K562 (cell line): ENCODE results near the gene C1orf167. TPM values are rescaled to one million over a fixed set of nuclear protein-coding genes. Genes with fewer than 3 reads are reported as not detected.

ENCODE experiments used
- CAMTA2 ChIP-seq: fragments of 250-450 bp; sonication (Bioruptor Pico); conservative IDR thresholded peaks from 2 replicates; pipeline ENCODE4 v1.5.1; 2022
- EHMT2 ChIP-seq: fragments of 450-650 bp; IDR thresholded peaks from 2 replicates; pipeline ENCODE4 v1.6.1; 2018; ENCODE audit warnings: antibody characterized with exemption
- HNRNPH1 ChIP-seq: fragments of 200-400 bp; formaldehyde crosslinking; optimal IDR thresholded peaks from 2 replicates; pipeline ENCODE3; 2017; ENCODE audit warnings: low read depth, mild to moderate bottlenecking, low read length, moderate library complexity
- MEF2D ChIP-seq: conservative IDR thresholded peaks from 2 replicates; pipeline ENCODE4 v1.6.1; 2016; ENCODE audit warnings: low read depth, missing genetic modification characterization, missing compliant biosample characterization
- NR2F6 ChIP-seq: fragments of 450-650 bp; formaldehyde crosslinking; IDR thresholded peaks from 2 replicates; pipeline ENCODE4 v1.4.0; 2020; ENCODE audit warnings: mild to moderate bottlenecking
- POLR2AphosphoS2 ChIP-seq: IDR thresholded peaks from 2 replicates; pipeline ENCODE4 v1.6.1; 2012; ENCODE audit warnings: low read length, improper control_type of control experiment
- RBM14 ChIP-seq: fragments of 200-400 bp; formaldehyde crosslinking; IDR thresholded peaks from 2 replicates; pipeline ENCODE4 v1.6.1; 2018; ENCODE audit warnings: low read depth, mild to moderate bottlenecking, low read length, moderate library complexity, borderline replicate concordance; ENCODE audit not compliant: insufficient read depth
- SUPT5H ChIP-seq: fragments of 450-650 bp; IDR thresholded peaks from 2 replicates; pipeline ENCODE4 v1.6.1; 2016
- TFAM ChIP-seq: fragments of 250-450 bp; sonication (Bioruptor Pico); conservative IDR thresholded peaks from 2 replicates; pipeline ENCODE4 v1.5.0; 2021; ENCODE audit warnings: mild to moderate bottlenecking, moderate library complexity
- U2AF2 ChIP-seq: fragments of 200-400 bp; formaldehyde crosslinking; optimal IDR thresholded peaks from 2 replicates; pipeline ENCODE3; 2017; ENCODE audit warnings: low read depth, mild to moderate bottlenecking, low read length
- ZNF41 ChIP-seq: fragments of 250-450 bp; sonication (Bioruptor Pico); conservative IDR thresholded peaks from 2 replicates; pipeline ENCODE4 v1.4.0; 2020; ENCODE audit warnings: mild to moderate bottlenecking
- polyA plus RNA-seq, 8 experiments: library from polyadenylated mRNA; depleted of rRNA in 4 of 8; stranded (reverse) in 5 of 8; unstranded in 3 of 8; fragments of >200 nt; fragmentation: Nextera tagmentation in 2 of 8; fragmentation: Illumina TruSeq in 1 of 8; extraction: Ambion mirVana in 2 of 8; extraction: Trizol in 1 of 8; gene quantifications; 2 replicates each; pipeline versions ENCODE4 v1.2.1 to v1.2.3, GENCODE V29; 2011 to 2014; ENCODE audit warnings: inconsistent platforms in 1 of 8, missing spikeins in 1 of 8
- total RNA-seq, 7 experiments: library from RNA; depleted of rRNA in 6 of 7; stranded (reverse); fragments of >200 nt in 6 of 7; fragmentation: Illumina TruSeq in 2 of 7; extraction: Trizol in 2 of 7; gene quantifications; 2 replicates each; pipeline versions ENCODE4 v1.2.1 to v1.2.3, GENCODE V29; 2011 to 2021; ENCODE audit warnings: low replicate concordance in 1 of 7
- TF ChIP-seq, protein P1 (sequence below): sonication (generic); formaldehyde crosslinking; IDR thresholded peaks from 2 replicates; pipeline ENCODE4 v1.8.1; 2023; ENCODE audit warnings: mild to moderate bottlenecking, missing genetic modification reagents
- TF ChIP-seq, protein P2 (sequence below): IDR thresholded peaks from 3 replicates; pipeline ENCODE4 v1.6.1; 2011; ENCODE audit warnings: borderline replicate concordance, mild to moderate bottlenecking; ENCODE audit not compliant: insufficient read length, insufficient read depth
- TF ChIP-seq, protein P3 (sequence below): fragments of 250-450 bp; sonication (Bioruptor Pico); IDR thresholded peaks from 2 replicates; pipeline ENCODE4 v1.8.0; 2021; ENCODE audit warnings: moderate library complexity, mild to moderate bottlenecking, inconsistent platforms
- TF ChIP-seq, protein P4 (sequence below), 2 experiments: fragments of 450-650 bp; formaldehyde crosslinking in 1 of 2; IDR thresholded peaks; 2 replicates each; pipeline versions ENCODE4 v1.4.0 to v1.6.1; 2014 to 2020; ENCODE audit warnings: mild to moderate bottlenecking in 2 of 2, borderline replicate concordance in 1 of 2, low read depth in 1 of 2

The C1orf167 gene
- total and polyA plus RNA-seq, 9 of the 15 experiments (the other 6 are each of a cell fraction or from before 2014, with no cell fraction given) = 0.22 to 0.86 (median 0.31) TPM; not detected in 2

DNA sequence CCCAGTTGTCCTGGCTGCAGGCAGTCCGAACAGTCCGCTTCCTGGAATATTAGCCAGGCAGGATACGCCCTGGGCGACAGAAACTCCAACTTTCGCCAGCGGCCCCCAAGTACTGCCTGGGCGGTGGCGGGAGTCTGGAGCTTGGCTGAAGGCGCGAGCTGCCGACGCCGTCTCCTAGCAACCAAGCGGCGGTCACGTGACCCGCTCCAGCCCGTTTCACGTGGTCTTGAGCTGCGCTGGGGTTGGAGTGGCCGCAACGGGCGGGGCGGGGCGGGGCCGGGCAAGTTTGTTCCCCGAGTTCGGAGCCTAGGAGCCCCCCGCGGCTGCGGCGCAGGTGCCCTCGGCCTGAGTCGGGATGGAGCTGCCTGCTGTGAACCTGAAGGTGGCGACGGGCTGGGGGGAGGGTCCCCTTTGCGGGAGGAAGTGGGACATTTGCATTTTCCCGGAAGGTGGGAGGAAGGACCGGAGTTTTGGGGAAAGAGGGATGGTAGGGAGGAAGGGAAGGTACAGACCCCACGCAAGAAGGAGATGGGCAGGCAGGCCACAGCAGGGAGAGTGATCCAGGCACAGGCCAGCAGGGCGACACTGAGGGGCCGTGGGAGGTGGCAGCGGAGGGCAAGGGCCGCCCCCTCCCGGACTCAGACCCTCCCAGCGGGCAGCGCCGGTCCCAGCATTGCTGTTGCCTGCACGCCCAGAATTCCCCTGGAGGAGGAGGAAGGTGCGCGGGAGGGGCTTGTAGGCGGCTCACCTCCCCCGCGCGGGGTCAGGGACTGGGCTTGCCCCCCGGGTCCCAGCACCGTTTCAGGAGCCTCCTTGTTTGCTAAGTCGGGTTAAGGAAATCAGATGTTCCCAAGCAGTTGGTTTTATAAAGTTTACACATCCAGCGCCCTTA lies 25.9 kb upstream of the C1orf167 start, which contains the start of gene AGTRAP (continued):
- TF ChIP-seq, protein P1, sequence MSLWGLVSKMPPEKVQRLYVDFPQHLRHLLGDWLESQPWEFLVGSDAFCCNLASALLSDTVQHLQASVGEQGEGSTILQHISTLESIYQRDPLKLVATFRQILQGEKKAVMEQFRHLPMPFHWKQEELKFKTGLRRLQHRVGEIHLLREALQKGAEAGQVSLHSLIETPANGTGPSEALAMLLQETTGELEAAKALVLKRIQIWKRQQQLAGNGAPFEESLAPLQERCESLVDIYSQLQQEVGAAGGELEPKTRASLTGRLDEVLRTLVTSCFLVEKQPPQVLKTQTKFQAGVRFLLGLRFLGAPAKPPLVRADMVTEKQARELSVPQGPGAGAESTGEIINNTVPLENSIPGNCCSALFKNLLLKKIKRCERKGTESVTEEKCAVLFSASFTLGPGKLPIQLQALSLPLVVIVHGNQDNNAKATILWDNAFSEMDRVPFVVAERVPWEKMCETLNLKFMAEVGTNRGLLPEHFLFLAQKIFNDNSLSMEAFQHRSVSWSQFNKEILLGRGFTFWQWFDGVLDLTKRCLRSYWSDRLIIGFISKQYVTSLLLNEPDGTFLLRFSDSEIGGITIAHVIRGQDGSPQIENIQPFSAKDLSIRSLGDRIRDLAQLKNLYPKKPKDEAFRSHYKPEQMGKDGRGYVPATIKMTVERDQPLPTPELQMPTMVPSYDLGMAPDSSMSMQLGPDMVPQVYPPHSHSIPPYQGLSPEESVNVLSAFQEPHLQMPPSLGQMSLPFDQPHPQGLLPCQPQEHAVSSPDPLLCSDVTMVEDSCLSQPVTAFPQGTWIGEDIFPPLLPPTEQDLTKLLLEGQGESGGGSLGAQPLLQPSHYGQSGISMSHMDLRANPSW (CRISPR knock-in tag) = no peak
- no peak for TF ChIP-seq EHMT2
- TF ChIP-seq, protein P2, sequence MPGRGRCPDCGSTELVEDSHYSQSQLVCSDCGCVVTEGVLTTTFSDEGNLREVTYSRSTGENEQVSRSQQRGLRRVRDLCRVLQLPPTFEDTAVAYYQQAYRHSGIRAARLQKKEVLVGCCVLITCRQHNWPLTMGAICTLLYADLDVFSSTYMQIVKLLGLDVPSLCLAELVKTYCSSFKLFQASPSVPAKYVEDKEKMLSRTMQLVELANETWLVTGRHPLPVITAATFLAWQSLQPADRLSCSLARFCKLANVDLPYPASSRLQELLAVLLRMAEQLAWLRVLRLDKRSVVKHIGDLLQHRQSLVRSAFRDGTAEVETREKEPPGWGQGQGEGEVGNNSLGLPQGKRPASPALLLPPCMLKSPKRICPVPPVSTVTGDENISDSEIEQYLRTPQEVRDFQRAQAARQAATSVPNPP = no peak
- TF ChIP-seq, protein P3, sequence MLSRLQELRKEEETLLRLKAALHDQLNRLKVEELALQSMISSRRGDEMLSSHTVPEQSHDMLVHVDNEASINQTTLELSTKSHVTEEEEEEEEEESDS (CRISPR knock-in tag) = no peak
- TF ChIP-seq CAMTA2 (CRISPR knock-in tag) = no peak
- TF ChIP-seq HNRNPH1 = no peak
- TF ChIP-seq TFAM (CRISPR knock-in tag) = no peak
- no peak for TF ChIP-seq NR2F6
- TF ChIP-seq, protein P4, sequence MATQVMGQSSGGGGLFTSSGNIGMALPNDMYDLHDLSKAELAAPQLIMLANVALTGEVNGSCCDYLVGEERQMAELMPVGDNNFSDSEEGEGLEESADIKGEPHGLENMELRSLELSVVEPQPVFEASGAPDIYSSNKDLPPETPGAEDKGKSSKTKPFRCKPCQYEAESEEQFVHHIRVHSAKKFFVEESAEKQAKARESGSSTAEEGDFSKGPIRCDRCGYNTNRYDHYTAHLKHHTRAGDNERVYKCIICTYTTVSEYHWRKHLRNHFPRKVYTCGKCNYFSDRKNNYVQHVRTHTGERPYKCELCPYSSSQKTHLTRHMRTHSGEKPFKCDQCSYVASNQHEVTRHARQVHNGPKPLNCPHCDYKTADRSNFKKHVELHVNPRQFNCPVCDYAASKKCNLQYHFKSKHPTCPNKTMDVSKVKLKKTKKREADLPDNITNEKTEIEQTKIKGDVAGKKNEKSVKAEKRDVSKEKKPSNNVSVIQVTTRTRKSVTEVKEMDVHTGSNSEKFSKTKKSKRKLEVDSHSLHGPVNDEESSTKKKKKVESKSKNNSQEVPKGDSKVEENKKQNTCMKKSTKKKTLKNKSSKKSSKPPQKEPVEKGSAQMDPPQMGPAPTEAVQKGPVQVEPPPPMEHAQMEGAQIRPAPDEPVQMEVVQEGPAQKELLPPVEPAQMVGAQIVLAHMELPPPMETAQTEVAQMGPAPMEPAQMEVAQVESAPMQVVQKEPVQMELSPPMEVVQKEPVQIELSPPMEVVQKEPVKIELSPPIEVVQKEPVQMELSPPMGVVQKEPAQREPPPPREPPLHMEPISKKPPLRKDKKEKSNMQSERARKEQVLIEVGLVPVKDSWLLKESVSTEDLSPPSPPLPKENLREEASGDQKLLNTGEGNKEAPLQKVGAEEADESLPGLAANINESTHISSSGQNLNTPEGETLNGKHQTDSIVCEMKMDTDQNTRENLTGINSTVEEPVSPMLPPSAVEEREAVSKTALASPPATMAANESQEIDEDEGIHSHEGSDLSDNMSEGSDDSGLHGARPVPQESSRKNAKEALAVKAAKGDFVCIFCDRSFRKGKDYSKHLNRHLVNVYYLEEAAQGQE (IDR thresholded peaks at IDR 0.05; ENCODE audit: borderline replicate concordance) = peak; percentile 93
- TF ChIP-seq, protein P4 (CRISPR knock-in tag; IDR thresholded peaks at IDR 0.05; ENCODE audit: low read depth) = peak; percentile 22; the same call in 1 of the 2 replicates
- TF ChIP-seq SUPT5H = peak; percentile 83
- no peak for TF ChIP-seq POLR2AphosphoS2
- TF ChIP-seq ZNF41 (CRISPR knock-in tag) = no peak
- TF ChIP-seq RBM14 = no peak
- TF ChIP-seq U2AF2 = no peak
- TF ChIP-seq MEF2D (tag) = no peak
